HAP-1 (cell line): ENCODE measurements around the gene CMTM1.
"Not testable (repeated sequence)": the region's sequence is repeated elsewhere in the genome, so short reads cannot be mapped to it uniquely, and the experiment has no call there.

Source experiments
- DNase-seq, 2 experiments: peaks; one replicate each; pipeline ENCODE4 v3.0.0-alpha.2; 2016 to 2020; ENCODE audit warnings: low spot score in 2 of 2
- H3K27me3 ChIP-seq: fragments of 250-450 bp; sonication (Bioruptor Pico); 2 replicates; pipeline ENCODE4 v1.5.1; 2020; ENCODE audit warnings: low read depth, mild to moderate bottlenecking, moderate library complexity
- H3K36me3 ChIP-seq: fragments of 250-450 bp; sonication (Bioruptor Pico); replicated peaks from 2 replicates; pipeline ENCODE4 v1.5.1; 2020; ENCODE audit warnings: mild to moderate bottlenecking
- H3K4me1 ChIP-seq: fragments of 250-450 bp; sonication (Bioruptor Pico); 2 replicates; pipeline ENCODE4 v1.5.1; 2020; ENCODE audit warnings: mild to moderate bottlenecking
- H3K4me3 ChIP-seq: fragments of 250-450 bp; sonication (Bioruptor Pico); 2 replicates; pipeline ENCODE4 v1.5.1; 2020; ENCODE audit warnings: mild to moderate bottlenecking, moderate library complexity
- H3K9me3 ChIP-seq: fragments of 250-450 bp; sonication (Bioruptor Pico); 2 replicates; pipeline ENCODE4 v1.5.1; 2020; ENCODE audit warnings: mild to moderate bottlenecking, moderate library complexity
- in situ Hi-C: fragments of 300-500 bp; cut with MboI; formaldehyde crosslinking; loops from 3 replicates; pipeline ENCODE4 v1.14.3; 2020; ENCODE audit warnings: low sequenced_read_pairs, inconsistent platforms, mixed read lengths

CMTM1 gene

DNA sequence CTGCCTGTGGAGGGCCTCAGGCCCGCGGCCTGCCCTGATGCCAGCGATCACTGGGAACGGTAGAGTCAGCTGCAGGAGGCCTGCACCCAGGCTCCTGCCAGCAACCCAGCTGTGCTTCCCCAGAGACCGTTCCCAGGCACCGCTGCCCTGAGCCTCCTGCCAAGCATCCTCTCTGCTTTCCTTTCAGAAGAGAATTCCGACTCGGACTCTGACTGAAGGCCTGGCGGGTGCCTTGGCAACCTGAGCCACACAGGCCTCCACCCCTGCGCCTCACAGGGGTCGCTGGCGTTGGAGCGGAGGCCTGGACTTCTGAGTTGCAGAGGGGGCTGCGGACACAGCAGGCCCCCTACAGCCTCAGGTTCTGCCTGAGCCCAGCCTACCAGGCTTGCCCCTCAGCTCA, 46.2 kb downstream of the CMTM1 start:
- Histone ChIP-seq H3K4me1 (peaks cover 4% of the 10 kb centered on the region), H3K9me3 (no peaks in the 10 kb centered on the region), H3K27me3 (no peaks in the 10 kb centered on the region), H3K36me3 (peaks cover 85% of the 10 kb centered on the region), H3K4me3 (no peak overlapping the region)
- DNase-seq = no peak
- in situ Hi-C loops = no loop called here

DNA sequence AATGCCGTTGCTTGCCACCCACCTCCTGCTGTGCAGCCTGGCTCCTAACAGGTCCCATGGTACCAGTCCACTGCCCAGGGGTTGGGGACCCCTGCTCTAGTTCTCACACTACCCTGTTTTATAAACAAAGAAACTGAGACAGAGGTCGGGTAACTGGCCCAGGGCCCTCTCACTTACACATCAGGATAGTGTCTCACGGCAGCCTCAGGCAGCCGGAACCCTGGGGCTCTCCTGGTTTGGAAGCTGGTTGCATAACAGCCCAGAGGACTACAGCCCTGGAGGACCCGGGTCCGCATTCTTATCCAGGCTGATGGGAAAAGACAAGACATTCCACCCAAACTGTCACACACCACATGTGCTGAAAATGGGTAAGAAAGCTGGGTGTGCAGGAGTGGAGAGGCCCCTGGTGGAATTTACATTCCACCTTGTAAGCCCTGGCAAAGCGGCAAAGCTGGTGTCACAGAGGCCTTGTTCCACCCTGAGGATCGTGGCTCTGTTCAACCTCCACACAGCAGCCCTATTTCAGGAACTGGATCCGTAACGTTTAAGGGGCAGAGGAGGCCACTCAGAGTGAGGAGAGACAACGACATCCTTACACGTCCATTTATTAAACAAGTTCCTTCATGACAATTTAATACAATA, 48.0 kb downstream of the CMTM1 start:
- no peaks in the 10 kb centered on the region for H3K27me3 ChIP-seq
- in situ Hi-C loops = no loop called here
- H3K4me1 ChIP-seq = no peaks in the 10 kb centered on the region
- peaks cover 85% of the 10 kb centered on the region for H3K36me3 ChIP-seq
- no peaks in the 10 kb centered on the region for H3K9me3 ChIP-seq
- no peak for DNase-seq
- H3K4me3 ChIP-seq = no peak overlapping the region

- in situ Hi-C loops = no loop called here
- Histone ChIP-seq H3K4me1 (no peaks in the 10 kb centered on the region), H3K9me3 (no peaks in the 10 kb centered on the region), H3K4me3 (no peak overlapping the region), H3K27me3 (no peaks in the 10 kb centered on the region), H3K36me3 (peaks cover 83% of the 10 kb centered on the region)
- no peak for DNase-seq
These were observed 49.9 kb downstream of the CMTM1 start for GRCh38 chr16:66616169-66616568.

GRCh38 chr16:66616592-66616991, 50.4 kb downstream of the CMTM1 start:
- Histone ChIP-seq H3K27me3 (no peaks in the 10 kb centered on the region), H3K4me1 (no peaks in the 10 kb centered on the region), H3K36me3 (peaks cover 83% of the 10 kb centered on the region), H3K9me3 (no peaks in the 10 kb centered on the region), H3K4me3 (no peak overlapping the region)
- in situ Hi-C loops = no loop called here
- no peak for DNase-seq

GRCh38 chr16:66617010-66617434, 50.8 kb downstream of the CMTM1 start:
- DNase-seq = no peak

GRCh38 chr16:66617728-66618127, 51.5 kb downstream of the CMTM1 start:
- DNase-seq = no peak
- Histone ChIP-seq H3K36me3 (peaks cover 81% of the 10 kb centered on the region), H3K4me3 (no peak overlapping the region), H3K27me3 (no peaks in the 10 kb centered on the region), H3K4me1 (no peaks in the 10 kb centered on the region), H3K9me3 (no peaks in the 10 kb centered on the region)
- in situ Hi-C loops = no loop called here

More at GRCh38 chr16:66617010-66617434, 50.8 kb downstream of the CMTM1 start:
- Histone ChIP-seq H3K36me3 (peaks cover 83% of the 10 kb centered on the region), H3K9me3 (no peaks in the 10 kb centered on the region), H3K4me3 (no peak overlapping the region), H3K27me3 (no peaks in the 10 kb centered on the region), H3K4me1 (no peaks in the 10 kb centered on the region)
- in situ Hi-C loops = no loop called here

DNA sequence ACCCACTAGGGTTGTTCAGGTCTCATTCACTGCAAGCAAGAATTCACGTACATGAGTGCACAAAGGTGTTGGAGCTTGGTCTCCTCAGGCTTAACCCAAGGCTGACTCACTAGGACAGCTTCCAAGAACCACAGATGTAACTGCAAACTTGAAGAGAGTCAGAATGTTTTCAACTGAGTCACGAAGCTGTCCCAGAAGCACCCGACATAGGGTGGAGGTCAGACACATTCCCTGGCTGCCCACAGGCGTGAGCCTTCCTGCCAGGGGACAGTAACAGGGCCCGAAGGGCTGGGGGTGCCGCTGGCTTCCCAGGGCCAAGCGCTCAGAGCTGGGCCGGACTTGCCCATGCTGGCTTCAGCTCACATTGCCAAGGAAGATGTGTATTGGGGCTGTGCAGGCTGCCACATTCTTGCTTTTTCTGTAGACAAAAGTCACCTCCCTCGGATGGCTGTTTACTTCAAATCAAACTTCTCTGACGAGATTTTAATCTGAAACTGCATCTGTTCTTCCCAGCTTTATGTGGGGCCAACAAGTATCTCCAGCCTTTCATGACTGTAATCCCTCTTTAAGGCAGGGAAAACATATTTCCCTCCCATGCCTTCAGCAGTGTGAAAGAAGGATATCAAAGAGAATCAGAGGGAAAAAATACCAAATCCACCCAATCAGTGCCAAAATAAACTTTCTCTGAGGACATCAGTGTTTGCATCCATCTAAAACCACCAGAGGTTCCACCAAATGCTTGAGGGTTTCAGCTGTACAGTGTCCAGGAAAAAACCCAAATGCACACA, 52.5 kb downstream of the CMTM1 start:
- in situ Hi-C loops = no loop called here
- no peak overlapping the region for H3K4me3 ChIP-seq
- DNase-seq = no peak
- no peaks in the 10 kb centered on the region for H3K9me3 ChIP-seq
- peaks cover 77% of the 10 kb centered on the region for H3K36me3 ChIP-seq
- no peaks in the 10 kb centered on the region for H3K27me3 ChIP-seq
- H3K4me1 ChIP-seq = no peaks in the 10 kb centered on the region

GRCh38 chr16:66619534-66620428, 53.5 kb downstream of the CMTM1 start:
- Histone ChIP-seq H3K9me3 (no peaks in the 10 kb centered on the region), H3K27me3 (no peaks in the 10 kb centered on the region), H3K4me3 (no peak overlapping the region), H3K4me1 (no peaks in the 10 kb centered on the region), H3K36me3 (peaks cover 68% of the 10 kb centered on the region)
- in situ Hi-C loops = no loop called here
- no peak for DNase-seq

- H3K9me3 ChIP-seq = no peaks in the 10 kb centered on the region
- peaks cover 63% of the 10 kb centered on the region for H3K36me3 ChIP-seq
- DNase-seq = no peak
- no peaks in the 10 kb centered on the region for H3K4me1 ChIP-seq
- no peak overlapping the region for H3K4me3 ChIP-seq
- H3K27me3 ChIP-seq = no peaks in the 10 kb centered on the region
- in situ Hi-C loops = no loop called here
These were observed 54.2 kb downstream of the CMTM1 start for GRCh38 chr16:66620429-66620795.

GRCh38 chr16:66621973-66622372, 55.7 kb downstream of the CMTM1 start:
- in situ Hi-C loops = no loop called here
- Histone ChIP-seq H3K36me3 (peaks cover 52% of the 10 kb centered on the region), H3K4me1 (no peaks in the 10 kb centered on the region), H3K27me3 (no peaks in the 10 kb centered on the region), H3K9me3 (no peaks in the 10 kb centered on the region), H3K4me3 (no peak overlapping the region)
- DNase-seq = no peak

GRCh38 chr16:66622863-66623262, 56.6 kb downstream of the CMTM1 start:
- H3K27me3 ChIP-seq = no peaks in the 10 kb centered on the region
- no peak overlapping the region for H3K4me3 ChIP-seq
- in situ Hi-C loops = no loop called here
- H3K36me3 ChIP-seq = peaks cover 47% of the 10 kb centered on the region
- DNase-seq = no peak
- no peaks in the 10 kb centered on the region for H3K9me3 ChIP-seq
- H3K4me1 ChIP-seq = no peaks in the 10 kb centered on the region

DNA sequence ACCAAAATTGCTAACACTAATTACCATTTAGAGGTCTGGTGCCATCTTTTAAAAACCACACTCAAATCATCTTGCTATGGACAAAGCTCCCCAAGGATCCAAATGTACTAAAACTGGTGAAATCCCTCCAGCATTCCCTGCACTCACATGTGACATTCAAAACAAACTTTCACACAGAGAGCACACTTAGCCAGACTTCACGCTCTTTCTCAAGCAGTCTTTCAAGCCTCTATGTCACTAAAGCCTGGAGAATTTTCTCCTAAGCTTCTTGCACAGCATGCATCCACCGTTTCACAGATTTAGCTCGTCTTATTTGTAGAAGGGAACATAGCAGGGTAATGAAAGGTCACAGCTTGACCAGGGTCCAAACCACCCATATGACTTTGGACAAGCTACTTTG, 57.5 kb downstream of the CMTM1 start:
- no peaks in the 10 kb centered on the region for H3K27me3 ChIP-seq
- H3K4me3 ChIP-seq = no peak overlapping the region
- H3K36me3 ChIP-seq = peaks cover 41% of the 10 kb centered on the region
- in situ Hi-C loops = no loop called here
- DNase-seq = no peak
- no peaks in the 10 kb centered on the region for H3K4me1 ChIP-seq
- H3K9me3 ChIP-seq = no peaks in the 10 kb centered on the region

GRCh38 chr16:66627611-66628378, 61.6 kb downstream of the CMTM1 start:
- in situ Hi-C loops, H3K4me3 ChIP-seq, H3K27me3 ChIP-seq, H3K9me3 ChIP-seq, DNase-seq: not testable (repeated sequence)
- Histone ChIP-seq H3K36me3 (peaks cover 15% of the 10 kb centered on the region), H3K4me1 (peaks cover 11% of the 10 kb centered on the region)
